GM19025 (cell line): ENCODE data around the gene VCAN.

ENCODE experiments used
- ATAC-seq: cut with Tn5 transposase; IDR thresholded peaks from one replicate; pipeline ENCODE4 v1.9.1; 2021; ENCODE audit warnings: mild to moderate bottlenecking, low read depth, moderate library complexity; ENCODE audit not compliant: unreplicated experiment

VCAN gene

DNA sequence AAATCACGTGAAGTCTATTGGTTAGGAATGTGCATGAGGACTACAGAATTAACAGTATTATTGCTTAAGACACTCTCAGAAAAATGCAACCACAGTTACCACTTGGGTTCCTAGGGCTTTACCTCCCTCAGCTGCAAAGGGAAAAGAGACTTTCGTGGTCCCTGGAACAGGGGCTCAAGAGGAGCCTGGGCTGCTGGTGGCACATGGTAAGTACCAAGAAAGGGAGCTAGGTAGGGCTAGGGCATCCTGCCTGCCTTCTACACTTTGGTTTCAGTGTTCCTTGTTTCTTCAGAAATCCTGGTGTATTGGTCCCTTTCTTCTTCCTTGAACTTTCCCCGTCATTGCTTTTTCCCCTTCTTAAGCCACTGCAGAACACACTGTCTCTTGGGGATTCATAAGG, 7.3 kb upstream of the VCAN start:
- ATAC-seq = no peak

DNA sequence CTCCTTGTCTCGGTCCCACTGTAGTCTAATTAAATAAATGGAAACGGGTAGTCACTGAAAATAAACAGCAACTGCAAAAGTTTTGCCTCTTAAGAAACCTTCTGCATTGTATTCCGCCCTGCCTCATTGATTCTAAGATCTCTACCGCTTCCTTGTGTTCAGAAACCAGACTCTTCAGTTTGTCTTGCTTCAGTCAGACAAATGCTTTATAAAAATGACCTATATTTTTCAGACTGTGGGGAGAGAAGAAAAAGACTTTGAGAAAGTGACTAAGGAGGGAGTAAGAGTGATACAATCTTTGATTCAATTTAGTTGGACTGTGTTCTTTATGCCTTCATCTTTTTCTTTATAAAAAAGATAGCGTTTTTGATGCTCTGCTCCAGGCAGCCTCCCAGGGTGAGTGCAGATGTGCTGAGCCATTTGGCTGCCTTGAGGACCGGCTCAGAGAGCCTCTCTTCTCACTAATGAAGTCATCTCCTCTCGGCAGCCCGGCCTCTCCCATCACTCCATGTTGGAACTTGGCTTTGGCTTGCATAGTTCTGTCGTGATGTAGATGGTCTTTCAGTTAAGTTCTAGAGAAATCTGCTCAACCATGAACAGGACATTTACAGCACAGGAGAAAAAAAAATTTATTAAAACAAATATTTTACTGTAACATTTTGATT, 4.0 kb upstream of the VCAN start:
- ATAC-seq = no peak

DNA sequence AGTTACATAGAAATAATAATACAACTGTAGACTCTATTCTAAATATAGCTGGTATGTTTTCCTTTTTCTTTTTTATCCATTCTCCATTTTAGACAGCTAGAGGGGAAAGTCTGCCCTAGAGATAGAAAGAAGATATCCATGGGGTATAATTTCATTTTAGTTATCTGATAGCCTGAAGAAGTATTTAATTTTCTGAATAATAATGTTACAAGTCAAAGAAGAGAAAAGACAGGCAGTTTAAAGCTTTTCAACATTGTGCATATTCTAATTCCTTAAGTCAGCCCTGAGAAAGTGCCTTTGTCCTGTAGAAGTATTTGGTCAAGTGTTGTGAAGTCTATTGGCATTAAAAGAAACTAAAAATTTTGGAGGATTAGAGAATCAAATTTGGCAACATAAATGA, 2.5 kb upstream of the VCAN start:
- ATAC-seq = no peak

DNA sequence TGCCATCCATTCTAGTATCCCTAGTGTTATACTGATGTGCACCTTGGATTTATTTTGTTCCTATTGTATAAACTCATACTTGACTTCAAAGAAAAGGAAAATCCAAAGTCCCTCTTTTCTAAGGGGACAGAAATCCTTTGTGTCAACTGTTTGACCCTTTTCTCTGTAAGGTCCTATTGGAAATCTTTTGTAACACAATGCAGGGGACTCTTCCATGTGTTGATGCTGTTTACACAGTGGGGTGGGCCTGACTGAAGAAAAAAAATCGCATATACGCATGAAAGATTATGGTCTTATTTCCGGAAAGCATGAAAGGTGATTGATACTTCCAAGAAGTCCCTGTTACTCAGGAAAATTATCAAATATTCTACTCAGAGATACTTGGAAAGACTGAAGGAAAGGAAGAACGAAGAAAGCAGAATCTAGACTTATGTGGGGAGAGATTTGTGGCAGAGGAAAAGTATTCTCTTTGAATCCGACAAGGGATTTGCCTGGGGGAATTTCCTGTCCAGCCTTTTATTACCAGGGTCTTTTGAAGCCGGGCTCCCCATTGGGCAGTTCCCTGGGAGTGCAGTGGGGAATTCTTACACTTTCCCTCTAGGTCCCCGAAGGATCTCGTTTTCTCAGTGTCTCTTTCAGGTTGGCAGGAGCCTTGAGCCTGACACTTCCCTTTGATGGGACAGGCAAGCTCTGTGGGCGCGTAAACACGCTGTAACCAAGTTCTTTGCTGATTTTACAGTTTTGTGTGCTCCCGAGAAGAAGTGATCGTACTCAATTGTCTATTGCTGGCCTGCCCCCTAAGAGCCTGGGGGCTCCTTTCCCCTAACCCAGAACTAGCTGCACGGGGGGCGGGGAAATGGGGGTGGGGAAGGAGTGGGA, 779 bp upstream of the VCAN start:
- no peak for ATAC-seq

DNA sequence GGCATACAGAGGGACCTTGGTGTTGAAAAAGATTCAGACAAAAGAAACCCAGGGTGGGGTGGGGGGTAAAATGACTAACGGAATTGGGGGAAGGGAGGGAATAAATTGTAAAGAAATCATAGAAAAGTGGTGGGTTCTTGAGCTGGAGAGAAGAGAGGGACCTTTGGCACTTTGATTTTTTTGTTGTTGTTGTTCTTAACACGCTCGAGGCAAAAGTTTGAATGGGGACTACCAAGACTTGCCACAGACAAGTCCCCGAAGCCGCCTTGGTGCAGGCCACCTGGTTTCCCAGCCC, 616 bp downstream of the VCAN start:
- ATAC-seq = no peak

DNA sequence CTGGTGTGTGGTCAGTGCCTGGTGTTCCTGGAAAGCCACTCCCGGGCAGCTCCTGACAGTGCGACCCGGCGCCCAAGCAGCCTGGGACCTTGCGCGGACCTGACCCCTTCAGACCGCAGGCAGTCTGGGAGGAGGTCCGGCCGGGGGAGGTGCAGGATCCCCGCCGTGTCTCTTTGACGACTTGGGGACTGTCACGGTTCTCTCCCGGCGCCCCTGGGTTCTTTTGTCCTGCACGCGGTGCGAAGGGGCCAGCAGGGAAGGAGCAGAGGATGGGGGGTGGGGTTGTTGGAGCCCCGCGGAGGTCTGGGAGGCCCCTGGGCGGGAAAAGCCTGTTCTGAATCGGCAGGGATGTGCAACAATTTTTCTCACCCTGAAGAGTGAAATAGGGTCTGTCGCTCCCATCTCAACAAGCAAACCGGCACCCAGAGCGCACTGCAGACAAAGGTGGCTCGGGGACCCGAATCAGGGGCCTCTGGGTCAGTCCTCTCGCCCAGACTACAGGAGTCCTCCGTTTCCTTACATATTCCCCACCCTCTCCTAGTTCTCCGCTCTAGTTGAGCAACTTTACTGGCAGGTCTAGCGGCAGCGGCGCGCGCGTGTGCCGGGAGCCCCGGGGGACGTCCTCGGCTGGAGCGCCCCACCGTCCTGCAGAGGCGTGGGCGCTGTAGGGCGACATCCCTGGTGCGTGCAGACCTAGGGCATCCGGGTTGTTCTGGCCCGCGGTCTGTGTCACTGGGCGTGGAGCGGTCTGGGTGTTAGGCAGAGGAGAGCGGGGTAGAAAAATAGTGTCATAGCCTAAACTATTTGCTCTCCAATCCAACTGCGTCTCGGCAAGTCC, 1.2 kb downstream of the VCAN start:
- ATAC-seq = peak; percentile 27

DNA sequence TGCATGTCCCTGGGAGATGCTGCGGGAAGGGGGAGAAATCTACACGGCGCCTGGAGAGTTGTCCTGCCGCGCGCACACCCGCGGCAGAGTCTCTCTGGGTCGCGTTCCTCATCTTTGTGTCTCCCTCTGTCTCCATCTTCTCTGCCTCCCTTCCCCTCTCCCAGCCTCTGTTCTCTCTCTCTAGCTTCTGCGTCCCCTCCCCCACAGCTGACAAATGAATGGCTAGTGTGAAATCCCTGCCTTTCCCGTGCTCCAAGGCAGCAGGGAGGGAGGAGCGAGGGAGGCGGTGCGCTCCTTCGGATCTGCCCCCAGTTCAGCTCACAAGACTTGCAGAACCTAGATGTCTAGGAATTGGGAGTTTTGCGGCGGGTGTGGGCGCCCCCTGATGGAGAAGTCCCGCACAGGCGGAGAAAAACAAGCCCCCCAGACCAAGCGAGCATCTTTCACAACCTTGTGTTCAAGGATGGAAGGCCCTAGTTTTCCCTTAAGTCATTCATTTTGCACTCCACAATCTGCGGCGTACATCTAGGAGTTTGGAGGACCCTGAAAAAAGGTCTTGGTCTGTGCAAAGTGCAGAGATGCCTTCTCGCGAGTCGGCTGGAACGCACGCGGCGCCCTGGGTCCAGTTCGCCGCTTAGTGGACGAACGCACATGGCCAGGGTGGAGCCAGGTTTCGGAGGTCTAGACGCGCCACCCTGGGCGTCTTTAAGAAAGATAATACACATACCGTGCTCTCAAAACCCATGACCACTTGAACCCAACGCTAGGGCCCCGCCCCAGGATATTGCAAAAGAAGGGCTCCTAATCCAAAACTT, 2.0 kb downstream of the VCAN start:
- ATAC-seq = peak; percentile 49

DNA sequence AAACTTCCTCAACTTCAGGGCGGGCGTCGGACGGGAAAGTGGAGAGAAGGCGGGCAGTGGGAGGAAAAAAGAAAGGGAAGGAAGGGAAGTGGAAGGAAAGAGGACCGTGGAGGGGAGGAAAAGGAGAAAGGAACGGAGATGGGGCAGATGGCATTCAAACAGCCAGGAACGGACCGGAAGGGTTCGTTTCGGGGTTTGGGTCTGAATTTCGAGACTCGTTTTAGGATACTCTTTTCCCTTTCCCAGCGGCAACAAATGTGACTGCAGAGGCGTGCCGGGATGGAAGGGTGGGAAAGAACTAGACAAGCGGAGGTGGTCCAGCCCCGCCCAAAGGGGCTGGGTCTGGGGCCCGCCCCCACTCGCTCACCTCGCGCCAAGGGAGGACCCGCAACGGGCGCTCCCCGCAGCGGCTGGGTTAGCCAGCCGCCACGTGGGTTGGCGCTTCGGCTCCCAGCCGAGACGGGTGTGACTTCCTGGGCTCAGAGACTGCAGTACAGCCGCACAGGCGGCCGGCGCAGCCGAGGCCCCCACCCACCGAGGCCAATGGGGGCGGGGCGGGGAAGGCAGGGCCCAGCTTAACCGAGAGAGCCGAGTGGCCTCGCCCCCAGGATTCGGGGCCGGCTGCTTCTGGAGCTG, 2.7 kb downstream of the VCAN start:
- ATAC-seq = peak; percentile 45

DNA sequence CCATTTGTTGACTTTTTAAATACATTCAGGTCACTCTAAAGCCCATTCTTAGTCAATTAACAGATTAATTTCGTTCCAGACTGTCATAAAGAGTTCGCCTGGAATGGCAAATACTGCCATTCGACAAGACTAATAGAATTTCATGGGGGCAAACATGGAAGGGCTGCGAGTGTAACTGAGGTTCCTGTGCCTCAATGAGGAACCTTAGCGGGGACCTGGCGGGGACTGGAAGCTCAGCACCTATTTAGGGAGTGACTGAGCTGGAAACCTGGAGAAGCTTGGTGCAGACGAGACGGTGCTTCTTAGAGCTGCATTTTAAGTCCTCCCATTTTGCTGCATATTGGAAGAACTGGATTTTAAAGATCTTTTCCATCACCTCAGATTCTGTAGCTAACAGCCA, 3.4 kb downstream of the VCAN start:
- ATAC-seq = no peak

DNA sequence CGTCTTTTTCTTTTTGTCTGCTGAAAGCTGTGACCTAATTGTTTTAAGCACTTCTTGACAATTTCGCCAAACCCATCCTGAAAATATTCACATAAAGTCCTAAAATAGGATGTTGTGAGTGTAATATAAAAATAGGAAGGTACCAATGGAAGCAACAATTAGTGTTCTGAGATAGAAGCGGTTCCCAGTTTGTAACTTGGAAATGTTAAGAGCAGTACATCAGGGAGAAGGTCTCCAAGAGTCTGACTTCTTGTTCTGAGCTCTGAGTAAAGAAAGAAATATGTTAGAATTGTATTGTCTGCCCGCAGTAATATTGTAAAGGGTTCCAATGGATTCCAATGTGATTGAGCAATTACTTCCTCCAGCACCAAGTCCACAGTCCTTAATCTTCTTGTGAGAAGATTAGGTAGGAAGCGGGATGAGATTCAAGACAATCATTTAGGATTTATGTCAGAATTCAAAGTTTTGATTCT, 3.9 kb downstream of the VCAN start:
- ATAC-seq = no peak

DNA sequence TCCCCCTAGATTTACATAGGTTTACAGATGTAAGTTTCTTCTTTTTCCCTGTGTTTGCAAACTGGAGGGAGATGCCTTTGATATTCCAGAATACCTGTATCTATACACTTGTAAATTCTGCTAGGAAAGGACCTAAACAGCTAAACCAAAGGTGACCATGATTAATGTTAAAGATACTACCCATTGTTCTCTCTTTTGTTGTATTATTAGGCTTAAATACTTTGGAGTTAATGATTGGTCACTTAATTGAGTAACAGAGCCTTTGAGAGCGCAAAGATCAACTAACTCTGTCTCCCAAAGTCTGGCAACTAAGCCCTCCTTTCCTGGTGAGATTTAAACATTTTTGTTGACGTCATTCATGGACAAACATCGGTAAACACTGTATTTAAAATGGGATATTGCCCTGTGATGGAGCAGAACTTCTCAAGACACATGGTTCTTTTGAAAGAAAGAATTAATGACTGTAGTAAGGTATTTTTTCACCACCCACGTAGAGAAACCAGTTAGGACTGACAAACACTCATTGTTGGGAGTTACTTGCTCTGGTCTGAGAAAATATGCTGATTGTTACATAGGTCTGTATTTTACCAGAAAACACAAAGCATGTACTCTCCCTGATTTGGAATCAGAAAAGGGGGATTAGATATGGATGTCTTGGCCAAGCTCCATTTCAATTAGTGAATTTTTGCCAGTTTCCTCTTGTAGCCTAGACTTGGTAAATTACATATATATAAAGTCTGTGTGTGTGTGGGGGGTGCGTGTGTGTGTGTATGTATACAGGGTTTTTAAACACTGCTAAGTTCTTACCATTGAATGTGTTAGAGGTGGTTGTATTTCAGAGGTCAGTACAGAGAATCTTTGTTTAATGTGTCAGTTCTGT, 4.6 kb downstream of the VCAN start:
- no peak for ATAC-seq

DNA sequence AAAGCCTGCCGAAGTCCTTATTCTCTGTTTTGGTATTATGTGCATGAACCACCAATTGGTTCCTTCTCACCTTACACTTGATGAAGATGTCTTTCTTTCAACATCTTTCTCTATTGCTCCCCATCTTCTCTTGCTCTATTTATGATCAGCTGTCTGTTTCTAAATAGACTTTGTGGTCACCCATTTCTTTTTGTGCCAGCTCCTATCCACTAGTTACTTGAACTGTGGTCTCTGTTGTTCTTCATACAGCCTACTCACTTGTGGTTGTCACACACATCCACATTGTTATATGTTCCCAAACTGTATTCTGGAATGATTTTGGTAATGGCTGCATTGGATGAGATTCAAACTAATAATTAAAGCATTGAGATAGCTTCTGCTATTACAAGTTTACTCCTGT, 11.4 kb downstream of the VCAN start:
- no peak for ATAC-seq

DNA sequence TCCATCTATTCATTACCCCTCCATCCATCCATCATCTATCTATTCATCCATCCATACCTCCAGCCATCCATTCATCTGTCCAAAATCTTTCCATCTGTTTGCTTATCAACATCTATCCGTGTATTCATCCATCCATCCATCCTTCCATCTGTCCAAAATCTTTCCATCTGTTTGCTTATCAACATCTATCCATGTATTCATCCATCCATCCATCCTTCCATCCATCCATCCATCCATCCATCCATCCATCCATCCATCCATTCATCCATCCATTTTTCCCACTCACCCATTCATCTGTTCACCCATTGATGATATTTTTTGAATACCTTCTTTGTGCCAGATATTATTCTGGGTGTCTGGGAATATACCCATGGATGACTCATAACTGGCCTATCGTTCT, 12.8 kb downstream of the VCAN start:
- no peak for ATAC-seq

DNA sequence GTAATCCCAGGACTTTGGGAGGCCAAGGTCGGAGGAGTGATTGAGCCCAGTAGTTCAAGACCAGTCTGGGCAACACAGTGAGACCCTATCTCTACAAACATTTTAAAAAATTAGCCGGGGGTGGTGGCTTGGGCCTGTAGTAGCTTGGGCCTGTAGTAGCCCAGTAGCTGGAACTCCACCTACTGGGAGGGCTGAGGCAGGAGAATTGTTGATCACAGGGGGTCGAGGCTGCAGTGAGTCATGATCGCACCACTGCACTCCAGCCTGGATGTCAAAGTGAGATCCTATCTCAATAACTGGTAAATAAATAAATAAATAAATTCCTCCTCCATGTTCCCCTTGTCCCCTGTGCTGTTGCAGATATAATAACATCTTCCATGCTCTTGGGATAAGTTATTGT, 14.3 kb downstream of the VCAN start:
- no peak for ATAC-seq

DNA sequence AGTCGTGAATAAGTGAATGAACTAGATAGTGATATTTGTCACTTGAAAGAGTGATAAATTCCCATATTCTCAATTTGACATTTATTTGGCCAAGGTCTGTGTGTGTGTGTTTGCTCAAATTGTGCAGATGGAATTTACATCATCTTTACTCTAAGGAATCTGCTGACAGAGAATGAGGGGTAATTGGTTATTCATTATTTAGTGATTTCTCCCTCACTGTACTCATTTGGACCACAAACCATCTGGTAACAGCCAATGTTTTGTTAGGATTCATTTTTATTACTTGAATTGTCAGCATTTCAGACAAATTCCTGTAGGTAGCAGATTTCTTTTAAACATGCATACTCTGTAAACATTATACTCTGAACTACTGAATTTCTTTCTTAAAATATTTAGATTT, 15.6 kb downstream of the VCAN start:
- ATAC-seq = no peak

DNA sequence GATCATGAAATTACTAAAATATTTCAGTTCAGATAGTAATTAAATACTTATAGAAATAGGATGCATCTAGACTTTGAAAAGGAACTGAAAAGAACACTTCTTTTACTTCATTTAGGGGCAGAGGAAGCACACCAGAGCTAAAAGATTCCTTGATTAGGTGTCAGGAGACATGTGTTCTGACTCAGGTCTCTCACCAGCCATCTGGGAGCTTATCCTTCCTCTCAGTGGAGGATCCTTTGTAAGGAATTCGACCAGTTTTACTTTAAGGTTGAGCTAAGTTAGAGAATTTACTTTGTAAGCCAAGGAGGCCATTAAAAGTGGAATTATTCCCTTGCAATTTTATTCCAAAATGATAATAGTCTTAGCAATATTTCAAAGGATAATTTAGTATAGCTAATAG, 16.7 kb downstream of the VCAN start:
- no peak for ATAC-seq

DNA sequence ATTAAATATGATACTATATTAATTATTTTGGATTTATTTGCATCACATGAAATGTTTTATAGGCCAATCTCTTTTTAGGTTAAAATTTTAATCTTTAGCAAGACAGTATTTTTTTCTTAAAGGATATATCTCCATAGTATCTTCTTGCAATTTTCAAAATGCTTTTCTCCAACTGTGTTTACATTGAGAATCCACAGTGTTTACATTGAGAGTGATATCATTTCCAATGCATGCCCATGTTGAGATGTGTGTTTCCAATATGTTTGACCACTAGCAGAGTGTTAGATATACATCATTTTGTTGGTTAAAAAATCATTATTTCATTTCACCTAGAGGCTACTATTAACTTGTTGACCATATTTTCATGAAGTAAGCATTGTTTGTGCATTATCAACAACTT, 17.3 kb downstream of the VCAN start:
- no peak for ATAC-seq

DNA sequence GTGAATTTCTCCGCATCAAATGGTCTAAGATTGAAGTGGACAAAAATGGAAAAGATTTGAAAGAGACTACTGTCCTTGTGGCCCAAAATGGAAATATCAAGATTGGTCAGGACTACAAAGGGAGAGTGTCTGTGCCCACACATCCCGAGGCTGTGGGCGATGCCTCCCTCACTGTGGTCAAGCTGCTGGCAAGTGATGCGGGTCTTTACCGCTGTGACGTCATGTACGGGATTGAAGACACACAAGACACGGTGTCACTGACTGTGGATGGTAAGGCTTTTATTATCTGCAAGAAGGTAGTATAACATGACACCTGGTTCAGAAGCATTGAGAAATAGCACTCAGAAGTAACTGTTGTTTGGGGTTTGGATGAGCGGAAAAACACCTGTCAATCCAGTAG, 18.7 kb downstream of the VCAN start:
- ATAC-seq = no peak

DNA sequence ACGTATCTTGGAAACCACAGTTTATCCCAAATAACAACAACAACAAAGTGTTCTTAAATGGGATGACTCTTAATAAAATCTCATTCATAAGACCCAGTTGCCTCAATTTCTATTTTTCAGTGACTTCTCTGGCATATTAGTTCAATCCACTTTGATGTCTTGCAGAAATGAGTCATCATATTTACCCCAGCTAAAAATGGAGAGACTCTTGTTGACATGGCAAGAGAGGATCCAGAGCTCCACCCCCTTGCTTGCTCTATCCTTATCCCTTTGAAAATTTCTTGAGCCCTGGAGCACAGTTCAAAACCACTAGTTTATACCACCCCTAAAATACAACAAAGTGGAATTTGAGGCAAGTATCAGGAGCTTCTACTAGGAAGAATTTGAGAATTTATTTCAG, 20.8 kb downstream of the VCAN start:
- ATAC-seq = no peak
